CD4-positive, alpha-beta T cell treated with Interleukin-4 for 1 hour (primary cell): ENCODE measurements around the gene CDH13.

Experiments
- DNase-seq, 2 donors: peaks; one replicate each; pipeline ENCODE4 v3.0.0-alpha.2; 2020 to 2022

Gene CDH13

DNA sequence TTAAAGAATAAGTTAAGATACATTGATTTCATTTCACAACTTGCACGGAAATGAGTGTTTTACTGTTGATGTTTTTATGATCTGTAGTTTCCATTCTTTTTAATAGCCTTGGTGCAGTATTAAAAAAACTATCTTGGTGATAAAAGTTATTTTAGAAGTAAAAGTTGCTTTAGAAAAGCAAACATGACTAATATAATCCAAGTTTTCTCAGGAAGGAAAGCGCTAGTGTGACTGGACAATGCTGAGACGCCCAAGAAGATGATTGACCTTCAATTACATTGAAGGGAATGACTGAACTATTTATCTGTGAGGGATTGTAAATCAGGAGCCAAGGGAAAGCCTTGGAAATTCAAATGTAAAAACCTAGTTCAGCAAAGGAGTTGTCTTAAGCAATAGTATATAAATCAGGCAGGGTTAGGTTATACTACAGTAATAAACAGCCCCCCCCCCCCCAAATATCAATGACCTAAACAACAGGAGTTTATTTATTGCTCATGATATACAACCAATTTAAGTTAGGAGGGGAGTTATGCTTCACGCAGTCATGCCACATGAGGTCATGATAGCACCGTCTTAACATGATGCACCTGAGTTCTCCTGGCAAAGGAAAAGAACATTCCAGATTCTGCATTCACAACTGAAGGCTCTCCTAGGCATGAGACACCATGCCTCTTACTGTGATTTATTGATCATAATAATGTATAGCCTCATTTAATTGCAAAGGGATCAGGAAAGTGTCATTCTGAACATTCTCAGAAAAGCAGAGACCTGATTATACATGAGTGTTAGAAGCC is 443.8 kb downstream of the CDH13 start:
- no peak for DNase-seq

DNA sequence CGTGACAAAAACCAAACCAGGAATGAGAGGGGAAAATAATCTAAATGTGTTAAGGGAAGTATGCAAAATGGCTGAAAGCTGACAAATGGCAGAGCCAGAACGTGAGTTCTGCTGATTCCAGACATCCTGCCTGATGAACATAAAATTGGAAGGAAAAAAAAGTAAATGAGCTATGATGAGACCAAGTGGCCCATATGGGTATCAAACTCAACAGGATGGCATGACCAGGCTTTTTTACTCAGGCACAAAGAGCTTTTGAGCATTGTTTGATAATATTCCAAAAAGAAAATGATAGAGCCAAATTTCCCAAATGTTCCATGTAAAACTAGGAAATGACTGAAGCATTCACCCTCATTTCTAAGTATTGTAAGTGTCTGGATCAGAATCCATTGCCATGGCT is 449.2 kb downstream of the CDH13 start:
- no peak for DNase-seq

DNA sequence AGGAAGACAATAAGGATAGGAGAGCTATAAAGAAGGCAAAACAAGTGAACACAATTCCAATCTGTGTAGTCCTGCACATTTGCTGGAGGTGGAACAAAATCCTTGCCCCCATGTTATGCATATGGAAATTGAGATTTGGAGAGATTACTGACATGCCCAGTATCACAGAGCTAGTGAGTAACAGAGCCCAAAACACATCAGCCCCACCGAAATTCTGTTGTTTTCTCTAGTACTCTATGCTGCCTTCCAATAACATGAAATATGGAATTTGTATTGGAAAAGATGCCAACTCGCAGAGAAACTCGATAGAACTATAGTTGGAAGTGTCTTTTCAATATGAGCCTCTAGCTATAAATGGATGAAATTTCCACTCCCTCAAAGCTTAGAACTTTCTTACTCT is 456.6 kb downstream of the CDH13 start:
- no peak for DNase-seq

DNA sequence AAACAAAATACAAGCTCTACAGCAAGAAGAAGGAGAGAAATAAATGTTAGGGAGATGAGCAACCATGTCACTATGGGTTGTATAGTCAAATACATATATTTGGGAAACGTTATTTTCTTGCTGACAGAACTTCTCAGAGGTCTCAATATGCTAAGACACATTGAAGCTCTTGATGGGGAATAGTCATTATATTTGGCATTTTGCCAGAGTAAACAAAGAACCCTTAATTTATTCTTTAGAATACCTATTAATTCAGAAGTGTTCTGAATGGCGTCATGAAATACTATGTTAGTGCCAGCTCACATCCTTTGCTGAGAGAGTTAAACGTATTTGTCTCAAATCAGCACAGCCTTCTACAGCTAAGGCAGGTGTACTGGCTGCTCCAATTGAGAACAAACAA is 458.9 kb downstream of the CDH13 start:
- DNase-seq, result no peak

DNA sequence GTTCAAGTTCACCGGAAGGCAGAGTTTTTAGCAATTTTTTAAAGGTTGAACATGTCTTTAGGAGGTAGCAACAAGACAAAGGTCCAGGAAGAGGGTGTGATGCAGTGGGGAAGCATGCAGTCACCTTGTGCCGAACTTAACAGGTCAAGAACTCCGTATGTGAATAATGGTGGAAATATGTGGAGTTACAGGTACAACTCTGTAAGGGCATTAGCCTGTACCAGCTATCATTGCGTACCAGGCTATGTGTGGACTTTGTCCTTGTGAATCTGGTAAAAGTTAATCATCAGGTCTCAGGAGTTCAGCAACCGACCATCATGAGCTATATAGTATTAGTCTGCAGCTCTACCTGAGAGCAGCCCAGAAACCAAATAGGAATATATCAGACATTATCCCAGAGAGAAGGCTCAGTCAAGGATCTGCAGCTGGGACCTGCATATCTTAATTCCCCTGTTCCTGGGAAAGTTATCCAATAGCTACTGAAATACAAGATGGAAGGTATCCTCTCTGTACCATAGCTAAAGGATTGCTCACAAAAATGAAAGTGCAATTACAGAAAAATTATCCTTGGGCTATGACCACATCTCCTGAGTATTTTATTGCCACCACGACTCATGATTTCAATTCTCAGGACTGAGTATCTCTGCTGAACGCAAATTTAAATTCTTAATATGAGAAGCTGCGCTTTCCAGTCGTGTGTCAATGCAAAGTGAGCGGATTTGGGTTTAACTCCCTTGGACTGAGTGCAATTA is 469.3 kb downstream of the CDH13 start:
- no peak for DNase-seq

DNA sequence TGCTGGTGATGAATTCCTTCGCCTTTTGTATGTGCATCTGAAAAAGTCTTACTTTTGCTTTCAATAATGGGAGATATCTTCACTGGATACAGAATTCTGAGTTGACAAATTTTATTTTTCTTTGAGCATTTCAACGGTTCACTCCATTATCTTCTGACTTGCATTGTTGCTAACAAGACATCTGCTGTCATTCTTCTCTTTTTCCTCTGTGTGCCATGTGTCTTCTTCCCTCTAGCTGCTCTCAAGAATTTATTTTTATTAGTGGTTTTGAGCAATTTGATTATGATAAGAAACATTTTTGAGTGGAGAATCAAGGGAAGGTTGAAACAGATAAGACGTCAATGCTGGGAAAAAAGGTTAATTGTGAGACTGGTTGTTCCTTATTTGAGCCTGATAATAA is 471.8 kb downstream of the CDH13 start:
- DNase-seq, result no peak

DNA sequence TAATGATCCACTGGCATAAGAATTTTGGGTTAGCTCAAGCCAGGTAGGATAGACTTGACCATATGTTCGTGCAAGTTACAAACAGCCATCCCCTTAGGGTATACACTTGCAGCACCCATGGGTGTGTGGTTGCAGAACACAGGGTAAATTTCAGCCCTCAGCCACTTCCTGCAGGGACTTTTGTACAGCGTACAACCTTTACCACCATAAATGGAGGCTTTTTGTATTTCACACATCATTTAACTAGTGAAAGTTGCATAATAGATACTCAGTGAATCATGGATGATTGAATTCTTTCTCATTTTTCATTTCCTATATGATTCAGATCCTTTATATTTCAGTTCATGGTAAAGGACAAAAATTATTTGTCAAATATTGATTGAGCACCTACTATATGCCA is 473.9 kb downstream of the CDH13 start:
- DNase-seq, result no peak

DNA sequence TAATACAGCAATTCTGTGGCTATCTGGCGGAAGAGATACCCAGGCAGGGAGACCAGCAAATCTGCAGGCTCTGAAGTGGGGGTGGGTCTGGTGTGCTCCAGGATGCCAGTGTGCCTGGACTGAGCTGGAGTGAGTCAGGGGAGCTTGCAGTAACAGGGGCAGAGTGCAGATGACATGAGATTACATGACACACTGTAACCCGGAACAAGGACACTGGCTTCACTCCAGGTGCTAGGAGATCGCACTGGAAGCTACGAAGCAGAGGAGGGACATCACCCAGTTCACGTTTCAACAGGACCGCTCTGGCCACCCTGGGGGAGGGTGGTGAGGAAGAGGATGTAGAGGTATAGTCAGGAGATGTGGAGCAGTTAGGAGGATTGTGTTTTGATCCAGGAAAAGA is 475.6 kb downstream of the CDH13 start:
- DNase-seq, result no peak

DNA sequence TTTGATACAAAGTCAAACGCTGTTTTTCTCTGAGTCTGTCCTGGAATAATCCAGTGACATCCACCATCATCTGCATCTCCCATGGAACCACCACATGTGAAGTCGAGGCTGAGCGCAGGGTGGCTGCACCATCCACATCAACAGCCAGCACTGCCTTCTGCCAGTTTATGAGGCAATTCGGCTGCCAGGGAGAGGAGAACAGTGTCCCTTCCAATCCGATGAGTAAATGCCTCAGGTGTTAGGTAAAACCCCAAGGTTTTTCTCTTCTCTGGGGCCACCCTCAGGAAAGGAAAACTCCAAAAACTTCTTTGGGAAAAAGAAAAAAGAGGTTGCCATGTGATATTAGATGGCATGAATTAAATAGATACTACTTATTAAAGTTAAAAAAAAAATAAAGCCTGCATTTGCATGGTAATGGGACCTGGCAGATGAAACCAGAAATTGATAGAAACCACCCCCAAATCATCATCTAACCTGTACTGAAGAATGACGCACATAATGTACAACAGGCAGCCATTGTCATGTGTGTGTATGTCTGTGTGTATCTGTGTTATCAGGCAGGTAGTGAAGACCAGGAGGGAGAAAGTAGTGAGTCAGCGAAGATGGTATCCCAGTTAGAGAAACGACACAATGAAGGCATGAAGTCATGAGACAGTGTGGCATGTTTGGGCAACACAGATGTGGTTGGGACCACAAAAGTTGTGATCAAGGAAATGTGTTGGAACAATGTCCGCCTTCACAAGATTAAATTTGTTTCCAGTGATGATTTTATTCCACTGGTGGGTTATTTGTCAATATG is 478.7 kb downstream of the CDH13 start:
- no peak for DNase-seq

DNA sequence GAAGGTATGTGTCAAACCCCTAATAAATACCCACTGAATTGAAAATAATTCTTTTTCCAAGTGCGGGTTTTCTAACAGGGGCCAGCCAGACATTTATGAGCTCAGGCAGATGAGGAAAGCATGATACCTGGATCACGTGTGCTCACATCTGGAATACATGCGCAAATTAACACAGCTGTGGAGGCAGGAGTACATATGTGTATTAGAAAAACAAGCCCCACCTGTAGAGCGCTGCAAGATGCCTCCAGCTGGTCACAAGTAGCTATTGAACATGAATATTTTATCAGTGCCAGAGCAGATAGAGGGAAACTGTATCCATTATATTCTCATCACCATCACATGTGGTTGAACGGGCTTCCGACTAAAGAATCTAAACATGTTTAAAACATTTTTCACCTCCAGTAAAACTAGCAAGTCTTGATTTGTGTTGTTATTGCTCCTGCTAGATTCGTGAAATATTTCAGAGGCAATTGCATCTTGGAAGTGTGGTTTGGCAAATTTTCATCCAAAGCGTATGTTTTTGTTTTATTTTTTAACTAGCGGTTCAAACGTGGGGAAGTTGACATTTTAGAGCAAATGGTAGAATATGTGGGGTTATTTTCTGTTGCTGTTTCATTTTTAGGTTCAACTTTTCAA is 482.8 kb downstream of the CDH13 start:
- no peak for DNase-seq

DNA sequence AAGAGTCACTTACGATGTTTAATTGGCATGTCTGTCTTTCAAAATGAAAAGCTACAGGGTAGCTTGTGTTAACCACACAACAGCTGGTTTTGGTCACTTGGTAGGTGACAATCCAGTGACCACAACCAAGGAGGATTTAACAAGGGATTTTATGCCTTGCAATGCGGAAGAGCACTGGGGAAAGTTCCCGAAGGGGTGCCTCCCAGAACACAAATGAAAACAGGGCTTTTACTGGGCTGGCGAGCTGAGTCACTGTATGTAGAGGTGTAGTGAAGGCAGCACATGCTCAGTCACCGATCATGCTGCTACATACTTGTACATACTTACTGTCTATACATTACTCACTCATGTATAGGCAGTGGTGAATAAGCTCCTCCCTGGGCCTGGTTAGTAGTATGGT is 483.5 kb downstream of the CDH13 start:
- DNase-seq, result no peak

DNA sequence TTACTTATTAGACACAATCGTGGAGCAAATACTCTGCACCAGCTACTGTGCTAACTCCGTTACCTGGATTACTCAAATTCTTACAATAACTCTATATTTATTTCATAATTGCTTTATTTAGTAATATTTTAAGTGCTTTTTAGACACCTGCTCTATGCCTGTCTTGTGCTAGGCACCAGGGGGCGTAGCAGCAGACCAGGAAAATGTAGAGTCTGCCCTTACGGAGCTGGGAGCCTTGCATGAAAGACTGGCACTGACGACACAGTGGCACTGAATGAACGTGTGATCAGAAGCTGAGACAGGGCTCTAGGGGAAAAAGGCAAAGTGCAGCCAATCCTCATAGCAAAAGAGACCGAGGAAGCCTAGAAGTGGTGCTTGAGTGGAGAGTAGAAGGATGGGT is 486.5 kb downstream of the CDH13 start:
- no peak for DNase-seq

DNA sequence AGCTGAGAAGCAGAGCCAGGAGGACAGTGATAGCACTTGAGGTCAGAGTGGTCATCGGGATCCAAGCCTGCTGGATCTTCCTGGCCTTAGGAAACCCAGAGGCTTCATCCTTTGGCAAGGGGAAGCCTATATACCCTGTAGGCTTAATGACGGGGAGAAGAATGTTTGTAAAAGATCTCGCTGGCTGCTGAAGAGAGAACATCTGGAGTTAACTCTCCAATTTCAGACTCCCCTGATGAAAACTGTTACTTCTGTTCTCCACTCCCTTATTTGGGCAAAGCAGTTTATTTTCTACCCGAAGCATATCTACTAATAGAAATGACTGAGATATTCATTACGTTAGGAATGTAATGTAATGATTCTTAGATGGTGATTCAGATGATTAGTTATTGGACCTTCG is 487.0 kb downstream of the CDH13 start:
- DNase-seq, result no peak

DNA sequence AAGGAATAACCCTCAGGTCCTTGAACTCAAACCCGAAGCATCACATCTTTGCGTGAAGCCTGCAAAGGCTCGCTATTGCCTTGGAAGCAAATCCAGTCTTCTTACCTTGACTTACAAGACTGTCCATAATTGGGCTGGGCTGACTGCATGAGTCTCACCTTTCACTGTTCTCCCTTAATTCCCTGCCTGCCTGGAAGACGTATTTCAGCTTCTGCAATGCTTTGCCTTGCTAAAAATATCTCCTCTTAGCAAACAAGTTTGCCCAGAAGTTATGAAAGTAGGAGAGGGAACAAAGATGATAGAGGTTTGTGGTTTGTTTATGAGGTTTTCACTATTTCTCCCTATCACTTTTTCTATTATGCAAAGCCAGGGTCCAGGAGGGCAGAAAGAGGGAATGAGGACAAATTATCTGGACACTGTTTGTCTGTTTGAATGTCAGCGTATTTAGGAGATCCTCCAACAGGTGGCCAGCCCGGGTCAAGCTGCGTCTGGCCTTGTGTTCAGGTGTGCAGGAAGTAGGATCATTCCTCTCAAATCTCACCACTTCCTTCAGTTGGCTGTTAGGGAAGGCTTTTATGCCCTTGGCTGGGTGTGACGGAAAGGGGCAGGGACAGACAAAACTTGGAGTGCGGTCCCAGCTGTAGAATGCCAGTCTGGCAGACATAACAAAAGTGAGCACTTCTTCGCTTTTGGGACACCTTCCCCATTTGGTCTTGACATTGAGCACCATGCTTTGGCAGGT is 488.9 kb downstream of the CDH13 start:
- no peak for DNase-seq

DNA sequence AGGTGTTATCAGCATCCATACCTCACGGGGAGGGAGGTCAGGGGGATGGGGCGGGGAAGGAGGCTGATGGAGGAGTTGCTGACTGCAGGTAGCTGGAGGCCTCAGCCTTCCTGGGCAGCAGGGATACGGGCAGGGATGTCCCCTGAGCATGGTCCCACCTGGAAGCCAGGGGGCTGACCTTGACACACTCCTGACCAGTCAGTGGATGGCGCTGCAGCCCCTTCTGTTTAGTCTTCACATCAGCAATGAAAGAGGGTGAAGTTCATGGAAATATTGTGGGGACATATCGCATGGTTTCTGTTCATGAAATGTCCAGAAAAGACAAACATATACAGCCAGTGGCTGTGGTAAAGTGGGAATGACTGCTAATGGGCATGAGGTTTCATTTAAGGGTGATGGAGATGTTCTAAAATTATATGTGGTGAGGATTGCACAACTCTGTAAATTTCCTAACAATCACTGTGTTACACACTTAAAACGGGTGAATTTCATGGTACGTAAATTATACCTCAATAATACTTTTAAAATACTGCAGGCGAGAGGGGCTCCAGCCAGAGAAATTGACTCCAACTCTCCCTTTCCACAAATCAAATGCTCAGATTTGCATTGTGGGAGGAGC is 489.6 kb downstream of the CDH13 start:
- no peak for DNase-seq

DNA sequence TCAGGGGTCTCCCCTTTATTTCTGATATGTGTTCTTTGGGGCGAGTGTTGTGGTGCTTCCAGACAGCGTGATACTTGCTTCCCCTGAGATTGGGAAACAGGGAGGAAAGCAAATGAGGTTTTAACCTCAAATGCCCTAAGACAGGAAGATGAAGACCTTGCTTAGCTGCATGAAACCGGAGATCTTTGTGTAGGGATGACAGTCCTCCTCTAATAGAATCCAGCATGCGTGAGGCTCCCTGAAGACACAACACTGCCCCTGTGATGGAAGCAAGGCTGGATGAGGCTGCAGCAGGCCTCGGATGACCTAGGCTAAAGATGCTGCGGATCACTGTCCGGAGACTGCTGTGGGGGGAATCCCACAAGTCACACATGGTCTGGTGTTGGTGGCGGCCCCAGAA is 491.0 kb downstream of the CDH13 start:
- DNase-seq, result no peak

DNA sequence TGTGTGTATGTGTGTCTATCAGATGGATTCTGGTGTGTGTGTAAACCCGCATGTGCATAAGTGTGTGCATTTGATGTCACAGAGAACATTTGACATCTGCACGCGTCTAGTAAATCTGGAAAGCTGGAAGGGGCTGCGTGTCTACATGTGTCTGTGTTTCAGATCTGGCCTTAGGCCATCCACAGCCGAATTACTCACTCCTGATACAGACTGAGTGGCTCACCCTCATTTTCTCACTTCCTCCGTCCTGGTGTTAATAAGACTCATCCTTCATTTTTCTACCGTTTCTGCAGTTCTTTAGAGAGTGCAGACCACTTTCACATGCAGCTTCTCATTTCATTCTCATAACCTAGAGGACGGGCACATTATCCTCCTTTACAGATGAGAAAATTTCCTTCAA is 491.6 kb downstream of the CDH13 start:
- no peak for DNase-seq

DNA sequence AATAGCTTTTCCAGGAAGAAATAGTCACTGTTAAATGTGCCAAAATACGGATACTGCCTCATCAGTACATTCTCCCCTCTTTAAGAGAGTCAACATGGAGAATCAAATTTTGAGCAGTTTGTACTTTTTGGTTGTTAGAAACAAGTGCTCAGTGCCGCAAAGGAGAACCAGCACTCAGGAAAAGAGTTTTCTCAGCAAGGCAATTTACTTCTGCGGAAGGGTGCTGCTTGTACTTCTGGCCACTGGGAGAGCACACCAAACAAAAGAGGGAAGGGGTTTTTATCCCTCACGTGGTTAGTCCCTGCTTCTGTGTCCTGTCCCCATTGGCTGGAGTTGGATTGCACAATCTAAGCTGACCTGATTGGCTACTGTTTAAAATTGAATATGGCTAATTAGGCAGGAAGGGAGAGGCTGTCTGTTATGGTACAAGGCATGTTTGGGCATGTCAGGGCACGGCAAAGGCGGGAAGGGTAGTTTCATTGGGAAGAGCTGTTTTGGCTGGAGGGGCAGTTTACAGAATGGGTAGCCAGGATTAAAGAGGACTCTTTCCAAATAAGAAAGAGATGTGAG is 499.3 kb downstream of the CDH13 start:
- no peak for DNase-seq

DNA sequence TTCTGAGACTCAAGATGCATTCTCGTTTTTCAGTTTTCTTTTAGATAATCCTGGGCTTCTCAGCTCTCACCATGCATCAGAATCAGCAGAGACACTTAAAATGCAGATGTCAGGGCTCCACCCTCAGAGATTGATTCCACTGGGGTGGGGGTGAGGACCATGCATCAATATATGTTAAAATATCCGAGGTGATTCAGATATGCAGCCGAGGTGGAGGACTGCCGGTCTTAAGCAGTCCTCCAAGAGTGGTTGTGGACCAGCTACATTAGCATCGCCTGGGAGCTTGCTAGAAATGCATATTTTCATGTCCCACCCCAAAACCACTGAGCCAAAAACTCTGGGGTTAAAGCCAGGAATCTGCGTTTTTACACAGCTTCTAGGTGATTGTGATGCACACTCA is 501.3 kb downstream of the CDH13 start:
- no peak for DNase-seq

DNA sequence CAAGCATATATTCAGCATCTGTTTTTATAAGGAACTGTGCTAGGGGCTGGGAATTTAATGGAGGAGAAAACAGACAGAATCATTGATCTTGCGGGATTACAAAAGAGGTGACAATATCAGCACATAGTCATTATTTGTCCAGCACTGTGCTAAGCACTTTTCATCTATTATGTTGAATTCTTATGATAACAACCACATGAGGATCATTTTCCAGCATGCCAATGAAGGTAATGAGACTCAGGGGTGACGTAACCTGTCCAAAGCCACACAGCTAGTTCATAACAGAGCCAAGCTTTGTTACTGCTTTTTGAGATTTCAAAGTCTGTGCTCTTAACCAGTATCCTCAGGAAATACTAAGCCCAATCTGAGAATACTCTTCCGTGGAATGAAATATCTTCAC is 503.3 kb downstream of the CDH13 start:
- no peak for DNase-seq

DNA sequence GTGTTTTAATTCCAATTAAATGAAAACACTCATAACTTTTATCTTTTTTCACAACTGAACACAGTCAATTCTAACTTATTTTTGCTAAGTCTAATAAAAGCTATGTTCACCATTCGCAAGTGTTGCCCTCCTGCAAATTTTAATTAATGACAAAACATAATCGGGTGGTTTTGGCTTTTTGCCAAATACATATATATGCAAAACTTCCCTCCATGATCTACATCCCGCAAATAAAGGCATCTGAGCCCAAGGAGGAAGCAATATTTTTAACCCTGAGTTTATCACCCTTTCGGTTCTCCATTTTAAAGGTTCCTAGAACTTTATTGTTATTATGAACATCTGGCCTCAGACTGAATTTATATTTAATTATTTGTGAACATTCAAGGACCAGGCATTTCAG is 507.9 kb downstream of the CDH13 start:
- DNase-seq, result no peak

DNA sequence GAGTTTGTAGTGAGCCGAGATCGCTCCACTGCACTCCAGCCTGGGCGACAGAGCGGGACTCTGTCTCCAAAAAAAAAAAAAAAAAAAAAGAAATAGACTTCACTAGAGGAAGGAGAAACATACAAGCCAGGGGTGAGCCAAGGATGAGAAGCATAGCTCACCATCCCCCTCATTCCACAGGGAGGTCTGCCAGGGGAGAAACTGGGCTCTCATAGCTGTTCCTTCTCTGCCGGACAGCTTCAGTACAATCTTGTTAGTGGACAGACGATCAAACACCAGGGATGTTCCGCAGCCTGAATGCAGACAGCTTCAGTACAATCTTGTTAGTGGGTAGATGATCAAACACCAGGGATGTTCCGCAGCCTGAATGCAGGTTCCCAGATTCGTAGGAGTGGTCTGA is 509.6 kb downstream of the CDH13 start:
- no peak for DNase-seq
